ENCODE data around the gene ARHGAP25.

GRCh38 chr2:68693951-68694350 is 40.7 kb upstream of the ARHGAP25 start:
- no peak for TF ChIP-seq POLR2A (IDR thresholded peaks at IDR 0.05; ENCODE audit: low read depth, low read length)
- no peak for TF ChIP-seq TCF7 (IDR thresholded peaks at IDR 0.05; ENCODE audit: borderline replicate concordance)
- no peak for TF ChIP-seq CBX3 (IDR thresholded peaks at IDR 0.05; ENCODE audit: borderline replicate concordance, low read depth)
- no peak for TF ChIP-seq FOXK2 (IDR thresholded peaks at IDR 0.05)
- no peak for TF ChIP-seq CBFB (IDR thresholded peaks at IDR 0.05; ENCODE audit: low read depth)
- no peak for TF ChIP-seq NRF1 (conservative IDR thresholded peaks at IDR 0.05; ENCODE audit: low read depth, low read length)
- no peak for TF ChIP-seq SP1 (IDR thresholded peaks at IDR 0.05; ENCODE audit: low read depth, low read length)
- no peak for TF ChIP-seq HDAC6 (IDR thresholded peaks at IDR 0.05; ENCODE audit: unreplicated experiment)
- TF ChIP-seq IRF3 (IDR thresholded peaks at IDR 0.05), result no peak

All from GM12878 (cell line).